GM20000 (cell line): Measurements from ENCODE around the gene QPCT.
A peak's percentile ranks its signal among the peaks of the same experiment; 100 is the strongest.
"Not testable (repeated sequence)": the region's sequence is repeated elsewhere in the genome, so short reads cannot be mapped to it uniquely, and the experiment has no call there.

Source experiments
- DNase-seq: peaks from one replicate; pipeline ENCODE4 v3.0.0; 2012; ENCODE audit warnings: low spot score
- CTCF ChIP-seq: IDR thresholded peaks from 2 replicates; pipeline ENCODE4 v1.5.1; 2012; ENCODE audit warnings: mild to moderate bottlenecking, control low read depth; ENCODE audit errors: extremely low read depth, missing control alignments

QPCT gene

GRCh38 chr2:37402636-37403035 lies 58.2 kb downstream of the QPCT start:
- no peak for TF ChIP-seq CTCF
- DNase-seq = no peak

- no peak for DNase-seq
- TF ChIP-seq CTCF = no peak
These were observed 61.4 kb downstream of the QPCT start for GRCh38 chr2:37405781-37406180.

GRCh38 chr2:37412231-37412630 lies 67.8 kb downstream of the QPCT start:
- no peak for TF ChIP-seq CTCF
- DNase-seq = no peak

- DNase-seq = not testable (repeated sequence)
These were observed 69.6 kb downstream of the QPCT start for GRCh38 chr2:37413911-37414469.

- TF ChIP-seq CTCF = peak; percentile 78
- peak; percentile 66 for DNase-seq
These were observed 70.1 kb downstream of the QPCT start for GRCh38 chr2:37414470-37414949.

GRCh38 chr2:37415128-37415820 lies 70.8 kb downstream of the QPCT start:
- DNase-seq = peak; percentile 28
- TF ChIP-seq CTCF = no peak

- DNase-seq = no peak
- no peak for TF ChIP-seq CTCF
These were observed 72.9 kb downstream of the QPCT start for GRCh38 chr2:37417321-37417720.

GRCh38 chr2:37418956-37419355 lies 74.5 kb downstream of the QPCT start:
- no peak for DNase-seq
- TF ChIP-seq CTCF = no peak
